Endothelial cell (in vitro differentiated cells): ENCODE data around the gene RNU6-1. TPM values are rescaled to one million over a fixed set of nuclear protein-coding genes. Genes with fewer than 3 reads are reported as not detected.

Source experiments
- DNase-seq: peaks from one replicate; pipeline ENCODE4 v3.0.0; 2021; ENCODE audit warnings: low spot score
- H3K27ac Mint-ChIP-seq: one replicate; pipeline ENCODE4 v1.8.0; 2021; ENCODE audit warnings: mixed read lengths, inconsistent platforms; ENCODE audit not compliant: unreplicated experiment
- H3K27me3 Mint-ChIP-seq: one replicate; pipeline ENCODE4 v1.8.0; 2021; ENCODE audit warnings: mild to moderate bottlenecking, moderate library complexity, mixed read lengths, inconsistent platforms; ENCODE audit not compliant: unreplicated experiment
- H3K36me3 Mint-ChIP-seq: one replicate; pipeline ENCODE4 v1.8.0; 2021; ENCODE audit warnings: mild to moderate bottlenecking, low read depth, mixed read lengths, inconsistent platforms; ENCODE audit not compliant: unreplicated experiment
- H3K4me1 Mint-ChIP-seq: one replicate; pipeline ENCODE4 v1.8.0; 2021; ENCODE audit warnings: mild to moderate bottlenecking, mixed read lengths, inconsistent platforms; ENCODE audit not compliant: unreplicated experiment
- H3K4me3 Mint-ChIP-seq: one replicate; pipeline ENCODE4 v1.8.0; 2021; ENCODE audit warnings: mild to moderate bottlenecking, mixed read lengths, inconsistent platforms; ENCODE audit not compliant: unreplicated experiment
- H3K9me3 Mint-ChIP-seq: one replicate; pipeline ENCODE4 v1.8.0; 2021; ENCODE audit warnings: mixed read lengths, inconsistent platforms; ENCODE audit not compliant: unreplicated experiment
- total RNA-seq: library from RNA; stranded (reverse); fragmentation: NEBNext Ultra II Directional; extraction: Animal tissue kit (Norgen Biotek cat#: 25700); gene quantifications from one replicate; pipeline ENCODE4 v1.2.1, GENCODE V29; 2021; ENCODE audit not compliant: unreplicated experiment
- TF ChIP-seq, protein P1 (sequence below): fragments of 200-600 bp; sonication (generic); IDR thresholded peaks from one replicate; pipeline ENCODE4 v1.5.0; 2021; ENCODE audit warnings: antibody characterized with exemption; ENCODE audit not compliant: unreplicated experiment

RNU6-1 gene
- total RNA-seq, 1 donor from 2014 or later: not detected

DNA sequence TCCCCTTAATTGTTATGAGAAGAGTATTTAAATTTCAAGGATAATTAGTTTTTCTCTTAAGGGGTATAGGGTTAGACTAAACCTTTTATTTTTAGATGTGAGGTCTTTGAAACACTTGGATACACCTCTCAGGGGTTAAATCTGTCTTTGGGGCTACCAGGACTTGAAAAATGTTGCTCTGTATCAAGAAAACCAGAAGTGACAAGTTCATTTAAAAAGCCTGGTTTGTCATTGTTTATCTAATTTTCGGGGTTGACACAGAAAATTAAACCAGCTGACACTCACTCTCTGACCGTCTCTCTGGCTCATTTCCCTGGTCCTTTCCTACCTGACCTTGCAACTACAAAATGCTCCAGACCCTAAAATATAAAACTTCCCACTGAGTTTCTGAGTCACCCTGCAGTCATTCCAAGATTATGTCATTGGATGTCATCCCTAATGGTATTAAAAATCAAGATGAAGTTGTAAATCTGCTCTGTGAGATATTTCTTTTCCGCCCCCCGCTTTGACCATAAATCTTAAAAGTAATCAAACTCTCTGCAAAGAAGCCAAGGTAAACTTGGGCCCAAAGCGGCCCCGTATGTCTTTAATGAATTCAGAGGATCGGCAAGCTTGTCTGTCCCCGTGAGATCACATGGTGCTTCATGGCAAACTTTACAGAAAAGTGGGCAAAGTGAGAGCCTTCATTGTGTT lies 47.4 kb downstream of the RNU6-1 start:
- TF ChIP-seq, protein P1, sequence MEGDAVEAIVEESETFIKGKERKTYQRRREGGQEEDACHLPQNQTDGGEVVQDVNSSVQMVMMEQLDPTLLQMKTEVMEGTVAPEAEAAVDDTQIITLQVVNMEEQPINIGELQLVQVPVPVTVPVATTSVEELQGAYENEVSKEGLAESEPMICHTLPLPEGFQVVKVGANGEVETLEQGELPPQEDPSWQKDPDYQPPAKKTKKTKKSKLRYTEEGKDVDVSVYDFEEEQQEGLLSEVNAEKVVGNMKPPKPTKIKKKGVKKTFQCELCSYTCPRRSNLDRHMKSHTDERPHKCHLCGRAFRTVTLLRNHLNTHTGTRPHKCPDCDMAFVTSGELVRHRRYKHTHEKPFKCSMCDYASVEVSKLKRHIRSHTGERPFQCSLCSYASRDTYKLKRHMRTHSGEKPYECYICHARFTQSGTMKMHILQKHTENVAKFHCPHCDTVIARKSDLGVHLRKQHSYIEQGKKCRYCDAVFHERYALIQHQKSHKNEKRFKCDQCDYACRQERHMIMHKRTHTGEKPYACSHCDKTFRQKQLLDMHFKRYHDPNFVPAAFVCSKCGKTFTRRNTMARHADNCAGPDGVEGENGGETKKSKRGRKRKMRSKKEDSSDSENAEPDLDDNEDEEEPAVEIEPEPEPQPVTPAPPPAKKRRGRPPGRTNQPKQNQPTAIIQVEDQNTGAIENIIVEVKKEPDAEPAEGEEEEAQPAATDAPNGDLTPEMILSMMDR: no peak
- Mint-ChIP-seq H3K27me3 (no peaks in the 10 kb centered on the region), H3K9me3 (no peaks in the 10 kb centered on the region), H3K4me3 (no peak overlapping the region), H3K27ac (no peak overlapping the region), H3K36me3 (peaks cover 10% of the 10 kb centered on the region), H3K4me1 (peaks cover 11% of the 10 kb centered on the region)
- no peak for DNase-seq

DNA sequence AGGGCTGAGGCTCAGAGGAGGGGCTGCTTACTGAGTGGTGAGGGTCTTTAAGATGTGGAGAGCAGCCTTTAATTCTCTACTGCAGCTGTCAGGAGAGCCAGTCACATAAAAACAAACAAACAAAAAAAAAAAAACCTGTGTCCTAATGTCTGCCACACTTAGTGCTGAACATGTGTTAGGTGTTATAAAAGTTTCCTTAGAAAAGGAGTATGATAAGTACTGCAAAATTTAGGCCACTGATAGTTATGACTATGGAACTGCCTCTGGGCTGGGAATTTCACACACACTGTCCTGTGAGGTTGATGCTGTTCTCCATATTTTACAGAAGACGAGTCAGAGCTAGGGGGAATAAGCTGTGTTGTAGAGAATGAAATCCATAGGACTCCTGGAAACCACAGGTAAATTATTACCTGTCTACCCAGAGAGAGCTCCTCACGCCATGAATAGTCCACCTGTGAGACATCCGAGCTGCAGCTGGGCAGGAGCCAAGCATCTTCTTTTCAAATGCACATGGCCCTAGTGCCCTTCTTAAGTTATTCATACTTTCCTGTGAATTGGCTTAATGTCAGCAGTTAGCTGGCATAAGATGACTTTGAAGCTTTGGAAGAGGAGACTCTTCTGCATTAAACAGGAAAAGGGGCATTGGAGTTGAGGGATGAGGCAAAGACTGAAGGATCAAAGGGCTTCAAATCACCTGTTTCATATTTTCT lies 49.1 kb downstream of the RNU6-1 start:
- Mint-ChIP-seq H3K4me1 (no peaks in the 10 kb centered on the region), H3K27me3 (no peaks in the 10 kb centered on the region), H3K36me3 (peaks cover 15% of the 10 kb centered on the region), H3K27ac (no peak overlapping the region), H3K4me3 (no peak overlapping the region), H3K9me3 (no peaks in the 10 kb centered on the region)
- TF ChIP-seq, protein P1: no peak
- no peak for DNase-seq

Other genes with a start within 250 kb of the RNU6-1 start
- 0.21 TPM for gene SKOR1, start 14.5 kb downstream of the RNU6-1 start, total RNA-seq
- gene PIAS1, start 214.3 kb upstream of the RNU6-1 start, total RNA-seq: 67.8 TPM